IMR-90 (cell line): ENCODE data around the gene DBNDD2. TPM values are rescaled to one million over a fixed set of nuclear protein-coding genes. Genes with fewer than 3 reads are reported as not detected.

Experiments
- ATAC-seq: fragments of 200-7000 bp; cut with Tn5 transposase; 2 replicates; pipeline ENCODE4 v1.9.1; 2020; ENCODE audit warnings: low read depth, mild to moderate bottlenecking, moderate library complexity
- BruUV-seq: library from RNA; stranded (reverse); fragments of 400-500 nt; replicated peaks from 2 replicates; lab custom pipeline; 2021; lab: Mats Ljungman, UMichigan
- CTCF ChIA-PET: fragments of 300-600 bp; formaldehyde crosslinking; extraction: SDS; loops from one replicate; lab custom pipeline; 2021; ENCODE audit warnings: antibody characterized with exemption; lab: Yijun Ruan, JAX
- POLR2A ChIA-PET: fragments of 300-600 bp; sonication (Branson Sonifier 250); formaldehyde crosslinking; loops from one replicate; lab custom pipeline; 2022; ENCODE audit warnings: antibody characterized with exemption; ENCODE audit not compliant: unreplicated experiment; lab: Charles Lee
- DNase-seq: peaks from one replicate; pipeline ENCODE4 v3.0.0; 2013
- H2AFZ ChIP-seq: replicated peaks from 2 replicates; pipeline ENCODE3; 2013; ENCODE audit warnings: low read length, mild to moderate bottlenecking; ENCODE audit not compliant: poor library complexity
- H2AK5ac ChIP-seq: 2 replicates; pipeline ENCODE4 v1.6.1; 2013; ENCODE audit warnings: low read depth, low read length, inconsistent platforms
- H2AK9ac ChIP-seq: replicated peaks from 2 replicates; pipeline ENCODE3; 2013; ENCODE audit warnings: mild to moderate bottlenecking, low read depth, low read length, moderate library complexity; ENCODE audit not compliant: poor library complexity
- H2BK120ac ChIP-seq: 2 replicates; pipeline ENCODE4 v1.6.1; 2013; ENCODE audit warnings: low read depth, low read length, inconsistent platforms
- H2BK15ac ChIP-seq: 3 replicates; pipeline ENCODE4 v1.6.1; 2013; ENCODE audit warnings: low read depth, low read length, inconsistent platforms
- H2BK20ac ChIP-seq: 2 replicates; pipeline ENCODE4 v1.6.1; 2013; ENCODE audit warnings: low read depth, mild to moderate bottlenecking, inconsistent platforms, low read length, moderate library complexity
- H2BK5ac ChIP-seq: 2 replicates; pipeline ENCODE4 v1.6.1; 2013; ENCODE audit warnings: mild to moderate bottlenecking, low read depth, low read length, inconsistent platforms; ENCODE audit not compliant: poor library complexity, severe bottlenecking
- H3K14ac ChIP-seq: replicated peaks from 2 replicates; pipeline ENCODE4 v1.6.1; 2013; ENCODE audit warnings: low read depth, low read length, inconsistent platforms
- H3K18ac ChIP-seq: 2 replicates; pipeline ENCODE4 v1.6.1; 2013; ENCODE audit warnings: low read depth, low read length, control low read depth
- H3K23ac ChIP-seq: 2 replicates; pipeline ENCODE4 v1.6.1; 2013; ENCODE audit warnings: low read depth, low read length, inconsistent platforms
- H3K27ac ChIP-seq: 2 replicates; pipeline ENCODE4 v1.5.1; 2013; ENCODE audit warnings: mild to moderate bottlenecking, control low read depth, low read length; ENCODE audit not compliant: insufficient read depth
- H3K27me3 ChIP-seq: 2 replicates; pipeline ENCODE4 v1.6.1; 2013; ENCODE audit warnings: low read length; ENCODE audit not compliant: control insufficient read depth, insufficient read depth
- H3K36me3 ChIP-seq: 2 replicates; pipeline ENCODE4 v1.6.1; 2013; ENCODE audit warnings: low read length, mixed read lengths; ENCODE audit not compliant: control insufficient read depth, insufficient read depth
- H3K4ac ChIP-seq: 2 replicates; pipeline ENCODE4 v1.6.1; 2013; ENCODE audit warnings: low read depth, low read length, inconsistent platforms
- H3K4me1 ChIP-seq: 2 replicates; pipeline ENCODE4 v1.6.1; 2013; ENCODE audit warnings: low read length, mixed read lengths; ENCODE audit not compliant: control insufficient read depth, insufficient read depth
- H3K4me2 ChIP-seq: 2 replicates; pipeline ENCODE4 v1.6.1; 2013; ENCODE audit warnings: low read depth, mild to moderate bottlenecking, control low read depth, low read length, moderate library complexity
- H3K4me3 ChIP-seq: 2 replicates; pipeline ENCODE4 v1.5.1; 2013; ENCODE audit warnings: low read depth, mild to moderate bottlenecking, control low read depth, low read length, moderate library complexity; ENCODE audit not compliant: insufficient read depth
- H3K56ac ChIP-seq: 2 replicates; pipeline ENCODE4 v1.6.1; 2013; ENCODE audit warnings: low read length, inconsistent platforms; ENCODE audit not compliant: insufficient read depth; ENCODE audit errors: extremely low read depth
- H3K79me1 ChIP-seq, 2 experiments: 2 replicates each; pipeline ENCODE4 v1.6.1; 2013; ENCODE audit warnings: low read length in 2 of 2, inconsistent platforms in 1 of 2, low read depth in 1 of 2
- H3K9ac ChIP-seq: 2 replicates; pipeline ENCODE4 v1.6.1; 2013; ENCODE audit warnings: low read depth, low read length, control low read depth
- H3K9me1 ChIP-seq: 2 replicates; pipeline ENCODE4 v1.6.1; 2013; ENCODE audit warnings: low read length, inconsistent platforms; ENCODE audit not compliant: insufficient read depth
- H3K9me3 ChIP-seq: 2 replicates; pipeline ENCODE4 v1.6.1; 2013; ENCODE audit warnings: low read length; ENCODE audit not compliant: control insufficient read depth, insufficient read depth
- H4K20me1 ChIP-seq: 2 replicates; pipeline ENCODE4 v1.6.1; 2013; ENCODE audit warnings: low read length, inconsistent platforms; ENCODE audit not compliant: insufficient read depth
- H4K5ac ChIP-seq: 2 replicates; pipeline ENCODE4 v1.6.1; 2013; ENCODE audit warnings: mild to moderate bottlenecking, low read depth, low read length, control low read depth
- H4K8ac ChIP-seq, 2 experiments: 2 replicates each; pipeline ENCODE4 v1.6.1; 2013; ENCODE audit warnings: low read depth in 2 of 2, low read length in 2 of 2, control low read depth in 1 of 2, inconsistent platforms in 1 of 2
- H4K91ac ChIP-seq: 2 replicates; pipeline ENCODE4 v1.6.1; 2013; ENCODE audit warnings: low read depth, low read length, inconsistent platforms; ENCODE audit not compliant: insufficient read depth
- CEBPB ChIP-seq: IDR thresholded peaks from 2 replicates; pipeline ENCODE4 v1.6.1; 2012; ENCODE audit warnings: low read depth, low read length, improper control_type of control experiment
- RAD21 ChIP-seq: IDR thresholded peaks from 2 replicates; pipeline ENCODE4 v1.6.1; 2012; ENCODE audit warnings: low read length, improper control_type of control experiment
- SMC3 ChIP-seq: fragments of 150-350 bp; IDR thresholded peaks from 2 replicates; pipeline ENCODE4 v1.6.1; 2016; ENCODE audit warnings: low read depth, mild to moderate bottlenecking, antibody characterized with exemption, low read length, moderate library complexity
- WGBS, 2 experiments: methylation state at CpG; one replicate each; pipeline versions ENCODE4 v1.1.5 to v1.1.7; 2013; ENCODE audit warnings: missing lambda C conversion rate in 2 of 2; ENCODE audit not compliant: insufficient read length in 1 of 2; ENCODE audit errors: extremely low coverage in 2 of 2; 5-methylcytosine and 5-hydroxymethylcytosine counted together
- dilution Hi-C: fragments of 300-500 bp; cut with HindIII; formaldehyde crosslinking; loops from one replicate; pipeline ENCODE4 v1.14.3; 2018; ENCODE audit warnings: low sequenced_read_pairs; ENCODE audit not compliant: unreplicated experiment
- in situ Hi-C: fragments of 300-500 bp; cut with MboI; formaldehyde crosslinking; loops from 3 replicates; pipeline ENCODE4 v1.14.3; 2019; ENCODE audit warnings: low sequenced_read_pairs, inconsistent platforms, mixed read lengths
- intact Hi-C: fragments of 100-400 bp; cut with micrococcal nuclease; formaldehyde crosslinking; loops from 2 replicates; pipeline ENCODE4 v1.10.0; 2022
- polyA plus RNA-seq, 3 experiments: library from polyadenylated mRNA; depleted of rRNA; stranded (reverse); fragments of >200 nt; gene quantifications; 2 replicates each; pipeline ENCODE4 v1.2.3, GENCODE V29; 2012; ENCODE audit warnings: low replicate concordance in 1 of 3
- total RNA-seq: library from RNA; depleted of rRNA; stranded (reverse); fragments of >200 nt; gene quantifications from 2 replicates; pipeline ENCODE4 v1.2.3, GENCODE V29; 2012
- TF ChIP-seq, protein P1 (sequence below): fragments of 150-350 bp; IDR thresholded peaks from 2 replicates; pipeline ENCODE4 v1.6.1; 2017; ENCODE audit warnings: mild to moderate bottlenecking, antibody characterized with exemption, low read length, low read depth

Gene DBNDD2
- total and polyA plus RNA-seq, 2 of the 4 experiments (the other 2 are of a cell fraction), result 1.3 to 9.3 TPM

DNA sequence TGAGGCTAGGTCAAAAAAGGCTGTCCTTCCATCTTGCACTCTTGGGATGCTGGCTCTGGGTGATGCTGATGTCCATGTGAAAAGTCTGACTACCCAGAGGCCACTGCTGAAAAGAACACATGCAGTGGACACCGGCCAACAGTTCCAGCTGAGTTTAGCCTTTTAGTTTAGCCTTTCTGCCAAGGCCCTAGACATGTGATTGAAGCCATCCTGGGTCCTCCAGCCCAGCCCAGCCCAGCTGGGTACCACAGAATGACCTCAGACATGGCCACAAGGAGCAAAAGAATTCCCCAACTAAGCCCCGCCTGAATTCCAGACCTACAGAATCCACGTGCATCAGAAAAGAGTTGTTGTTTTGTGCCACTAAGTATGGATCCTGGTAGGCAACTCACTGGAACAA is 25.2 kb downstream of the DBNDD2 start:
- POLR2A ChIA-PET, result no interaction called here
- peak; percentile 75 for DNase-seq

More for the DNA sequence above, 25.2 kb downstream of the DBNDD2 start:
- Histone ChIP-seq H3K4ac (no peak overlapping the region), H4K5ac (no peak overlapping the region), H2BK20ac (no peak overlapping the region), H3K27me3 (no peaks in the 10 kb centered on the region), H3K9me3 (no peaks in the 10 kb centered on the region), H2AK9ac (no peak overlapping the region), H3K14ac (no peak overlapping the region), H4K20me1 (no peaks in the 10 kb centered on the region), H3K4me1 (no peaks in the 10 kb centered on the region), H3K9ac (no peak overlapping the region), H3K4me2 (no peak overlapping the region), H4K91ac (no peak overlapping the region), H3K36me3 (no peaks in the 10 kb centered on the region), H2BK120ac (no peak overlapping the region), H3K18ac (no peak overlapping the region), H2AFZ (no peak overlapping the region), H3K4me3 (no peak overlapping the region), H3K79me1 (no peaks in the 10 kb centered on the region), H4K8ac (no peak overlapping the region), H3K23ac (no peak overlapping the region), H2BK15ac (no peak overlapping the region), H3K56ac (no peak overlapping the region), H2BK5ac (no peak overlapping the region), H2AK5ac (no peak overlapping the region), H3K9me1 (no peaks in the 10 kb centered on the region), H3K27ac (no peak overlapping the region)
- CTCF ChIA-PET, result interaction anchor here (0.5 to 1.6 kb wide), 2 partner anchors 37 to 70 kb away, joined by 3 read pairs; partner anchors contain the start of gene SYS1
- peak; percentile 16 for ATAC-seq
- dilution Hi-C loops, result no loop called here
- in situ Hi-C loops, result no loop called here
- BruUV-seq, result no TSS peak
- WGBS, 2 experiments, result 33% methylated on average over 1 of the region's 3 CpGs; no CpG with 5 or more reads in 1 of the 2 experiments
- TF ChIP-seq SMC3 (no peak), RAD21 (no peak), CEBPB (no peak)
- TF ChIP-seq, protein P1, sequence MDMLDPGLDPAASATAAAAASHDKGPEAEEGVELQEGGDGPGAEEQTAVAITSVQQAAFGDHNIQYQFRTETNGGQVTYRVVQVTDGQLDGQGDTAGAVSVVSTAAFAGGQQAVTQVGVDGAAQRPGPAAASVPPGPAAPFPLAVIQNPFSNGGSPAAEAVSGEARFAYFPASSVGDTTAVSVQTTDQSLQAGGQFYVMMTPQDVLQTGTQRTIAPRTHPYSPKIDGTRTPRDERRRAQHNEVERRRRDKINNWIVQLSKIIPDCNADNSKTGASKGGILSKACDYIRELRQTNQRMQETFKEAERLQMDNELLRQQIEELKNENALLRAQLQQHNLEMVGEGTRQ, result no peak
- intact Hi-C loops, result loop anchor here (10.0 kb wide), 1 partner anchor 341 kb away; no protein-coding TSS in a partner anchor
